H1 (cell line): ENCODE data around the gene C1GALT1. TPM values are rescaled to one million over a fixed set of nuclear protein-coding genes. Genes with fewer than 3 reads are reported as not detected.

Experiments used
- ATF3 ChIP-seq: IDR thresholded peaks from 2 replicates; pipeline ENCODE4 v1.6.1; 2011; ENCODE audit warnings: low read depth, mild to moderate bottlenecking, low read length; ENCODE audit not compliant: insufficient read depth
- CBX5 ChIP-seq: fragments of 300-800, 300-1000 bp; sonication (generic); IDR thresholded peaks from 2 replicates; pipeline ENCODE4 v1.7.1; 2016; ENCODE audit warnings: antibody characterized with exemption, low read length, low read depth
- CBX8 ChIP-seq: fragments of 300-800, 300-1000 bp; sonication (generic); IDR thresholded peaks from 2 replicates; pipeline ENCODE4 v1.7.1; 2016; ENCODE audit warnings: low read depth, low read length, borderline replicate concordance
- CTCF ChIP-seq, 3 experiments: IDR thresholded peaks; 1 replicate in 2 of 3; 2 replicates in 1 of 3; pipeline versions ENCODE4 v1.5.1 to v1.6.1; 2011; ENCODE audit warnings: low read length in 3 of 3, mild to moderate bottlenecking in 3 of 3, inconsistent platforms in 2 of 3, low read depth in 1 of 3, moderate library complexity in 1 of 3; ENCODE audit not compliant: insufficient read depth in 1 of 3; ENCODE audit errors: control extremely low read depth in 1 of 3
- EZH2 ChIP-seq: fragments of 200-600 bp; sonication (generic); IDR thresholded peaks from 2 replicates; pipeline ENCODE4 v1.7.1; 2012; ENCODE audit warnings: low read depth, mild to moderate bottlenecking, moderate library complexity, low read length, inconsistent platforms; ENCODE audit not compliant: severe bottlenecking
- KDM5A ChIP-seq: fragments of 200-600 bp; IDR thresholded peaks from 2 replicates; pipeline ENCODE4 v1.7.1; 2012; ENCODE audit warnings: mild to moderate bottlenecking, low read length, inconsistent platforms, mixed read lengths
- MAX ChIP-seq: IDR thresholded peaks from 2 replicates; pipeline ENCODE4 v1.6.1; 2012; ENCODE audit warnings: inconsistent platforms
- RBBP5 ChIP-seq: IDR thresholded peaks from 2 replicates; pipeline ENCODE4 v1.7.1; 2012; ENCODE audit warnings: low read depth, mild to moderate bottlenecking, inconsistent platforms, low read length, moderate library complexity, borderline replicate concordance
- RNF2 ChIP-seq: fragments of 200-900, 300-1000 bp; sonication (generic); IDR thresholded peaks from 2 replicates; pipeline ENCODE4 v1.7.1; 2016; ENCODE audit warnings: borderline replicate concordance, low read depth, mild to moderate bottlenecking, antibody characterized with exemption, low read length; ENCODE audit not compliant: poor library complexity, severe bottlenecking; ENCODE audit errors: missing control alignments
- SAP30 ChIP-seq: fragments of 300-600 bp; sonication (generic); IDR thresholded peaks from 2 replicates; pipeline ENCODE4 v1.7.1; 2012; ENCODE audit warnings: low read length, moderate library complexity, mild to moderate bottlenecking, inconsistent platforms; ENCODE audit not compliant: insufficient read depth, insufficient replicate concordance
- SIX5 ChIP-seq: IDR thresholded peaks from 2 replicates; pipeline ENCODE4 v1.6.1; 2011; ENCODE audit warnings: mild to moderate bottlenecking, low read depth, low read length
- SP1 ChIP-seq: IDR thresholded peaks from 2 replicates; pipeline ENCODE4 v1.6.1; 2011; ENCODE audit warnings: low read depth, low read length
- SP2 ChIP-seq: IDR thresholded peaks from 2 replicates; pipeline ENCODE4 v1.6.1; 2012; ENCODE audit warnings: mild to moderate bottlenecking, low read length, inconsistent platforms
- YY1 ChIP-seq: IDR thresholded peaks from 2 replicates; pipeline ENCODE4 v1.6.1; 2011; ENCODE audit warnings: low read depth, mild to moderate bottlenecking, low read length
- polyA plus RNA-seq, 7 experiments: library from polyadenylated mRNA; depleted of rRNA in 3 of 7; stranded (reverse) in 5 of 7; unstranded in 2 of 7; fragments of >200 nt in 5 of 7; fragments of 200-250 nt in 2 of 7; gene quantifications; 1 replicate in 5 of 7; 2 replicates in 1 of 7; 4 replicates in 1 of 7; pipeline versions ENCODE4 v1.2.1 to v1.2.3, GENCODE V29; 2011 to 2013; ENCODE audit warnings: missing spikeins in 2 of 7, mixed read lengths in 2 of 7
- total RNA-seq: library from RNA; stranded (reverse); fragmentation: NEBNext Ultra II Directional; extraction: Animal tissue kit (Norgen Biotek cat#: 25700); gene quantifications from 2 replicates; pipeline ENCODE4 v1.2.1, GENCODE V29; 2021

Gene C1GALT1
- total and polyA plus RNA-seq, 2 of the 8 experiments (the other 6 are each of a cell fraction or from before 2014, with no cell fraction given), result 18.7 to 94.2 TPM

- no peak for TF ChIP-seq CTCF (IDR thresholded peaks at IDR 0.05; ENCODE audit: control extremely low read depth in 1 of 3, insufficient read depth in 1 of 3, low read depth in 1 of 3, low read length in 3 of 3)
- no peak for TF ChIP-seq CBX8
- TF ChIP-seq ATF3, result no peak
- TF ChIP-seq YY1, result no peak
- no peak for TF ChIP-seq SP1
- TF ChIP-seq KDM5A, result no peak
- no peak for TF ChIP-seq RNF2
- no peak for TF ChIP-seq EZH2
- TF ChIP-seq MAX, result no peak
- no peak for TF ChIP-seq SAP30
- no peak for TF ChIP-seq RBBP5
- no peak for TF ChIP-seq CBX5
- no peak for TF ChIP-seq SP2
- TF ChIP-seq SIX5, result no peak
Observed at GRCh38 chr7:7159063-7159658, 23.2 kb upstream of the C1GALT1 start (continued).
